Vagina (tissue), 2 donors: ENCODE measurements around the gene MIPEP. TPM values are rescaled to one million over a fixed set of nuclear protein-coding genes. Genes with fewer than 3 reads are reported as not detected.
"Not testable (repeated sequence)": the region's sequence is repeated elsewhere in the genome, so short reads cannot be mapped to it uniquely, and the experiment has no call there.

Source experiments
- DNase-seq, 2 donors: peaks; one replicate each; pipeline ENCODE4 v3.0.0-alpha.2; 2017; ENCODE audit errors: extremely low spot score in 2 of 2
- H3K27ac ChIP-seq: fragments of 200-600 bp; sonication (generic); one replicate; pipeline ENCODE4 v1.5.1; 2019
- H3K27me3 ChIP-seq: fragments of 200-600 bp; sonication (generic); one replicate; pipeline ENCODE4 v1.5.1; 2019
- H3K36me3 ChIP-seq, 2 donors: fragments of 200-600 bp; sonication (generic); one replicate each; pipeline ENCODE4 v1.5.1; 2017 to 2019
- H3K4me1 ChIP-seq: fragments of 200-600 bp; sonication (generic); one replicate; pipeline ENCODE4 v1.5.1; 2019
- H3K4me3 ChIP-seq, 2 donors: fragments of 200-600 bp; sonication (generic); 1 replicate in 1 of 2; 2 replicates in 1 of 2; pipeline ENCODE4 v1.5.1; 2016 to 2019
- H3K9me3 ChIP-seq: fragments of 200-600 bp; sonication (generic); one replicate; pipeline ENCODE4 v1.5.1; 2019
- CTCF ChIP-seq, 3 experiments: fragments of 450-650 bp in 2 of 3; fragments of 200-600 bp in 1 of 3; sonication (generic) in 1 of 3; IDR thresholded peaks; one replicate each; pipeline ENCODE4 v1.5.1; 2017 to 2019; ENCODE audit warnings: antibody characterized with exemption in 3 of 3, mild to moderate bottlenecking in 2 of 3, moderate library complexity in 2 of 3
- POLR2A ChIP-seq, 2 donors: fragments of 450-650 bp; IDR thresholded peaks; one replicate each; pipeline ENCODE4 v1.6.1; 2017; ENCODE audit warnings: antibody characterized with exemption in 2 of 2, mild to moderate bottlenecking in 2 of 2, moderate library complexity in 2 of 2
- POLR2AphosphoS5 ChIP-seq, 2 donors: sonication (generic); formaldehyde crosslinking; IDR thresholded peaks; one replicate each; pipeline ENCODE4 v1.9.0; 2017; ENCODE audit warnings: antibody characterized with exemption in 2 of 2, mild to moderate bottlenecking in 2 of 2, low read depth in 1 of 2; ENCODE audit not compliant: insufficient read depth in 1 of 2
- intact Hi-C: fragments of 100-400 bp; cut with DNase I; formaldehyde crosslinking; loops from one replicate; pipeline ENCODE4 v1.15.1; 2023
- total RNA-seq: library from RNA; depleted of rRNA; stranded (reverse); fragments of >200 nt; gene quantifications from one replicate; pipeline ENCODE4 v1.2.3, GENCODE V29; 2016

Gene MIPEP
- total RNA-seq, 1 donor from 2014 or later = 13.3 TPM

- no peaks in the 10 kb centered on the region for H3K9me3 ChIP-seq
- intact Hi-C loops = no loop called here
- H3K27ac ChIP-seq = no peak overlapping the region
- no peaks in the 10 kb centered on the region for H3K36me3 ChIP-seq
- H3K27me3 ChIP-seq = peaks cover 6% of the 10 kb centered on the region
- peaks cover 15% of the 10 kb centered on the region for H3K4me1 ChIP-seq
- no peak for TF ChIP-seq POLR2A (IDR thresholded peaks at IDR 0.05)
- no peak for TF ChIP-seq CTCF (IDR thresholded peaks at IDR 0.05)
- no peak for TF ChIP-seq POLR2AphosphoS5 (IDR thresholded peaks at IDR 0.05; ENCODE audit: insufficient read depth in 1 of 2, low read depth in 1 of 2)
- no peak for DNase-seq
- H3K4me3 ChIP-seq = no peak overlapping the region
Observed at GRCh38 chr13:23901365-23901764, 12.2 kb upstream of the MIPEP start.

GRCh38 chr13:23899555-23899954, 10.4 kb upstream of the MIPEP start:
- DNase-seq = no peak
- no peaks in the 10 kb centered on the region for H3K36me3 ChIP-seq
- no peak overlapping the region for H3K4me3 ChIP-seq
- H3K9me3 ChIP-seq = no peaks in the 10 kb centered on the region
- no peak overlapping the region for H3K27ac ChIP-seq
- no peak for TF ChIP-seq POLR2A (IDR thresholded peaks at IDR 0.05)
- TF ChIP-seq POLR2AphosphoS5 (IDR thresholded peaks at IDR 0.05; ENCODE audit: insufficient read depth in 1 of 2, low read depth in 1 of 2) = no peak
- TF ChIP-seq CTCF (IDR thresholded peaks at IDR 0.05) = no peak
- peaks cover 15% of the 10 kb centered on the region for H3K4me1 ChIP-seq
- peaks cover 6% of the 10 kb centered on the region for H3K27me3 ChIP-seq
- intact Hi-C loops = no loop called here

- H3K9me3 ChIP-seq = no peaks in the 10 kb centered on the region
- H3K27me3 ChIP-seq = peaks cover under 1% of the 10 kb centered on the region
- DNase-seq = no peak
- no peaks in the 10 kb centered on the region for H3K36me3 ChIP-seq
- TF ChIP-seq POLR2A (IDR thresholded peaks at IDR 0.05) (no peak), CTCF (IDR thresholded peaks at IDR 0.05) (no peak), POLR2AphosphoS5 (IDR thresholded peaks at IDR 0.05; ENCODE audit: insufficient read depth in 1 of 2, low read depth in 1 of 2) (no peak)
- H3K27ac ChIP-seq = no peak overlapping the region
- peaks cover 7% of the 10 kb centered on the region for H3K4me1 ChIP-seq
- intact Hi-C loops = no loop called here
- H3K4me3 ChIP-seq = no peak overlapping the region
Observed at GRCh38 chr13:23898101-23898500, 8.9 kb upstream of the MIPEP start.

GRCh38 chr13:23897452-23897919, 8.3 kb upstream of the MIPEP start, which contains the start of gene C1QTNF9B:
Gene C1QTNF9B (minus strand): TSS chr13:23897502.
- intact Hi-C loops, H3K4me3 ChIP-seq, H3K36me3 ChIP-seq, H3K9me3 ChIP-seq, H3K27ac ChIP-seq, H3K27me3 ChIP-seq, H3K4me1 ChIP-seq, DNase-seq: not testable (repeated sequence)

- H3K27ac ChIP-seq, H3K36me3 ChIP-seq, H3K4me3 ChIP-seq, H3K4me1 ChIP-seq, intact Hi-C loops, H3K27me3 ChIP-seq, DNase-seq, H3K9me3 ChIP-seq: not testable (repeated sequence)
Observed at GRCh38 chr13:23894746-23895145, 5.5 kb upstream of the MIPEP start.

- intact Hi-C loops, H3K4me3 ChIP-seq, H3K9me3 ChIP-seq, H3K4me1 ChIP-seq, DNase-seq, H3K27ac ChIP-seq, H3K36me3 ChIP-seq, H3K27me3 ChIP-seq: not testable (repeated sequence)
Observed at GRCh38 chr13:23893791-23894190, 4.6 kb upstream of the MIPEP start.
